ENCODE results near the gene CDHR1.

CDHR1 gene

GRCh38 chr10:84202349-84202748 lies 8.0 kb downstream of the CDHR1 start:
- DNase-seq, result no peak

GRCh38 chr10:84204122-84204521 lies 9.8 kb downstream of the CDHR1 start:
- no peak for DNase-seq

GRCh38 chr10:84204610-84205009 lies 10.3 kb downstream of the CDHR1 start:
- DNase-seq, result no peak

- DNase-seq, result peak; percentile 11
These were observed 10.9 kb downstream of the CDHR1 start for GRCh38 chr10:84205049-84205852.

- no peak for DNase-seq
These were observed 11.7 kb downstream of the CDHR1 start for GRCh38 chr10:84205853-84206525.

- DNase-seq, result no peak
These were observed 13.7 kb downstream of the CDHR1 start for GRCh38 chr10:84208023-84208422.

- no peak for DNase-seq
These were observed 17.2 kb downstream of the CDHR1 start for GRCh38 chr10:84211566-84211965.

GRCh38 chr10:84212014-84212413 lies 17.7 kb downstream of the CDHR1 start:
- no peak for DNase-seq

- DNase-seq, result no peak
These were observed 18.7 kb downstream of the CDHR1 start for GRCh38 chr10:84213076-84213475.

GRCh38 chr10:84214046-84214572 lies 19.8 kb downstream of the CDHR1 start:
- no peak for DNase-seq

GRCh38 chr10:84214612-84215235 lies 20.4 kb downstream of the CDHR1 start:
- DNase-seq, result no peak

- no peak for DNase-seq
These were observed 22.5 kb downstream of the CDHR1 start for GRCh38 chr10:84216834-84217233.

GRCh38 chr10:84217746-84218145 lies 23.4 kb downstream of the CDHR1 start:
- DNase-seq, result no peak

GRCh38 chr10:84221916-84222315 lies 27.6 kb downstream of the CDHR1 start:
- no peak for DNase-seq

GRCh38 chr10:84224411-84225028 lies 30.2 kb downstream of the CDHR1 start:
- DNase-seq, result no peak

- DNase-seq, result no peak
These were observed 31.3 kb downstream of the CDHR1 start, which contains the start of gene LRIT2 for GRCh38 chr10:84225427-84226173. LRIT2 (minus strand) TSS chr10:84225544; CDS start chr10:84225520, 24 bp downstream.

- DNase-seq, result no peak
These were observed 32.3 kb downstream of the CDHR1 start for GRCh38 chr10:84226616-84227015.

- no peak for DNase-seq
These were observed 33.5 kb downstream of the CDHR1 start for GRCh38 chr10:84227810-84228209.

GRCh38 chr10:84230359-84230758 lies 36.0 kb downstream of the CDHR1 start:
- no peak for DNase-seq

- no peak for DNase-seq
These were observed 38.0 kb downstream of the CDHR1 start for GRCh38 chr10:84232376-84232775.

GRCh38 chr10:84233940-84234339 lies 39.6 kb downstream of the CDHR1 start:
- no peak for DNase-seq

- no peak for DNase-seq
These were observed 40.1 kb downstream of the CDHR1 start for GRCh38 chr10:84234479-84234878.

Measured in NCI-H1105 (cell line).